Stimulated activated effector memory CD8-positive, alpha-beta T cell treated with anti-CD3 and anti-CD28 coated beads, Interleukin-12 subunit alpha, Interleukin-12 subunit beta, amount 100 ng/mL, for 72 hours (primary cell): ENCODE measurements around the gene LCNL1.

Experiments
- ATAC-seq: fragments of 150-1000 bp; cut with Tn5 transposase; 2 replicates; pipeline ENCODE4 v1.10.0; 2021
- DNase-seq, 2 donors: peaks; one replicate each; pipeline ENCODE4 v3.0.0; 2021 to 2022; ENCODE audit warnings: low spot score in 2 of 2
- H3K27ac Mint-ChIP-seq: one replicate; pipeline ENCODE4 v1.8.0; 2022; ENCODE audit warnings: mild to moderate bottlenecking, mixed read lengths
- H3K36me3 Mint-ChIP-seq: one replicate; pipeline ENCODE4 v1.8.0; 2022; ENCODE audit warnings: mild to moderate bottlenecking, mixed read lengths
- H3K4me1 Mint-ChIP-seq: one replicate; pipeline ENCODE4 v1.8.0; 2022; ENCODE audit warnings: mixed read lengths
- H3K4me3 Mint-ChIP-seq: one replicate; pipeline ENCODE4 v1.8.0; 2022; ENCODE audit warnings: mild to moderate bottlenecking, mixed read lengths
- H3K9me3 Mint-ChIP-seq: one replicate; pipeline ENCODE4 v1.8.0; 2022; ENCODE audit warnings: mixed read lengths

Gene LCNL1

DNA sequence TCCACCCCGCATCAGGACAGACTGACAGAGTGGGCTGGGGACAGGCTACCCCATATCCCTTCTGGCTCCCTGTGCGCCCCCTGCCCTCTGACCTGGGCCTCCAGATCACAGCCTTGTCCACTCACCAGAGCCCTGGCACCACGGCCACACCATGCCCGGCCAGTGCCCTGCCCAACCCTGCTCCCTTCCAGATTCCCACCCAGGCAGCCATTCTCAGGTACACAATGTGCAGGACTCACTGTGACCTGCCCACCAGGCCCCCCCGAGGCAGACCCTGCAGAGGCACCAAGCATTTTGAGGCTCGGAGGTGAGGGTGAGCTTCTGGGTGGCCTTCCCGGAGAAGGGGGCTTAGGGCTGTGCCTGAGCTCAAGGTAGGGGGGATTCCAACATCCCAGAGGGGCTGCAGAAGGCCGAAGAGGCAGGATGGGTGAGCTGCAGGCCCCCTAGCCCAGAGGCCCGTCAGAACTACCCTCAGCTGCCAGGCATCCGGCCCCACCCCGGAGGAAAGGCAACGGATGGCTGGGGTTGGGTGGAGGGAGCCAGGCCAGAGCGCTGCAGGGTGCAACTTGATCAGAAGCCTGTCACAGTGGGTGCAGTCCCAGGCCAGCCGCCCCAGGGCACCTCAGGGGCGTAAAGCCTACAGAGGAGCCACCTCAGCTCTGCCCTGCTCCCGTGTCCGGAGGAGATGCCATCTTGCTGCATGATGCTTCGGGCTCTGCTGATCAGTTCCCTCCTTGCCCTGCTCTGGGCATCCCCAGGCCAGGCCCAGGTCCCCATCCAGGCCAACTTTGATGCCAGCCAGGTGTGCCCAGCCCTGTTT lies at the start of gene LCNL1:
LCNL1 (plus strand) TSS at position 762 of the 820 bp plus-strand sequence. CDS start 594 bp downstream, outside the sequence.
- Mint-ChIP-seq H3K36me3 (no peaks in the 10 kb centered on the region), H3K27ac (no peak within 1 kb of the TSS), H3K9me3 (no peaks in the 10 kb centered on the region), H3K4me3 (no peak within 1 kb of the TSS), H3K4me1 (peaks cover 12% of the 10 kb centered on the region)
- no peak for DNase-seq
- ATAC-seq: no peak

GRCh38 chr9:136934277-136934676 lies 48.5 kb upstream of the LCNL1 start:
- no peak overlapping the region for H3K27ac Mint-ChIP-seq
- no peaks in the 10 kb centered on the region for H3K9me3 Mint-ChIP-seq
- H3K36me3 Mint-ChIP-seq: peaks cover 53% of the 10 kb centered on the region
- ATAC-seq (no peak), DNase-seq (no peak)
- H3K4me3 Mint-ChIP-seq: no peak overlapping the region
- peaks cover 19% of the 10 kb centered on the region for H3K4me1 Mint-ChIP-seq

- H3K4me1 Mint-ChIP-seq: peaks cover 21% of the 10 kb centered on the region
- no peaks in the 10 kb centered on the region for H3K9me3 Mint-ChIP-seq
- H3K27ac Mint-ChIP-seq: no peak overlapping the region
- ATAC-seq (no peak), DNase-seq (no peak)
- no peak overlapping the region for H3K4me3 Mint-ChIP-seq
- peaks cover 55% of the 10 kb centered on the region for H3K36me3 Mint-ChIP-seq
Observed at GRCh38 chr9:136935651-136936050, 47.1 kb upstream of the LCNL1 start.

DNA sequence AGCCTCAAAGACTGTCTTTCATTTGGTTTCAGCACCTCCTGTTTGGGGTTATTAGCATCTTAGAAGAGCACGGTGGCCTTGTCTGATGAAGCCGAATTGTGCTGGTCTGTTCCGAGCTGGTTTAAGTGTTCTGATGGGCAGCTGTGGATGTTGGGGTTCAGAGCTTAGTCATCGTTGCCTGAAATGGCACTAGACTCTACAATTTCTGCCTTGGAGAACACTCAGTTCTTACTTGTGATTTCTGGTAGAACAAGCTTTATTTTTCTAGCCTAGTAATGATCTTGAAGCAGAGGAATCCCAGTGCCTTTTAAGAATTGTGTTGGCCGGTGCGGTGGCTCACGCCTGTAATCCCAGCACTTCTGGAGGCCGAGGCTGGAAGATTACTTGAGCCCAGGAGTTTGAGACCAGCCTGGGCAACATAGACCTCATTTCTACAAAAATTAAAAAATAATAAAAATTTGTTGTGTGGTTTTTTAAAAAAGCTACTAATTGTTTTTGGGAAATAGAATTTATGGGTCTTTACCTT lies 46.1 kb upstream of the LCNL1 start:
- H3K9me3 Mint-ChIP-seq: no peaks in the 10 kb centered on the region
- no peak overlapping the region for H3K4me3 Mint-ChIP-seq
- peaks cover 20% of the 10 kb centered on the region for H3K4me1 Mint-ChIP-seq
- H3K36me3 Mint-ChIP-seq: peaks cover 55% of the 10 kb centered on the region
- DNase-seq: no peak
- H3K27ac Mint-ChIP-seq: no peak overlapping the region
- ATAC-seq: no peak

- Mint-ChIP-seq H3K27ac (no peak overlapping the region), H3K4me1 (peaks cover 20% of the 10 kb centered on the region), H3K4me3 (no peak overlapping the region), H3K36me3 (peaks cover 55% of the 10 kb centered on the region), H3K9me3 (no peaks in the 10 kb centered on the region)
- ATAC-seq: no peak
- no peak for DNase-seq
Observed at GRCh38 chr9:136937186-136938001, 45.4 kb upstream of the LCNL1 start.

DNA sequence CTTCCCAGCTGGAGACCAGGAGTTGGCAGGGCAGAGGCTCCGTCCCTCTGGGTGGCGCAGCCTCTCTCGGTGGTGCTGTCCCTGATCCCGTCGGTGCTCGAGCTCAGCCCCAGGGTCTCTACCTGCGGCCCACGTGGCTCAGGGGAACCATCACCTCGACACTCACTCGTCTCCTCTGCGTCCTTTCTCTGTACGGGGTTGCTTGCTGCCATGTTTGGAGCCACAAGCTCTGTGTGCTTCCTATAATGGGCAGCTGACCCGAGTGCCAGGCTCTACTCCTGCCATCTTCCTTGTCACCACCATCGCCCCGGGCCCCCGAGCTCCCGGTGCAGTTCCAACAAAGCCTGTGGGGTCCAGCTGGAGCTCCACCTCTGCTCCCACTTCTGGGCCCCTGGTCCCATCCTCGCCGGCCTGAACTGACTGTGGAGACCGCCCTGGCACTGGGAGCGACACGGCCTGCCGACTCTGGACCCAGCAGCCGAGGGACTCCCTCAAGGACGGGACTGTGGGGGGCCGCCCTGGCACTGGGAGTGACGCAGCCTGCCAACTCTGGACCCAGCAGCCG lies 43.3 kb upstream of the LCNL1 start:
- Mint-ChIP-seq H3K4me1 (peaks cover 20% of the 10 kb centered on the region), H3K36me3 (peaks cover 60% of the 10 kb centered on the region), H3K4me3 (no peak overlapping the region), H3K9me3 (no peaks in the 10 kb centered on the region), H3K27ac (peak overlapping the region; percentile 78)
- ATAC-seq: no peak
- no peak for DNase-seq

GRCh38 chr9:136939996-136940525 lies 42.7 kb upstream of the LCNL1 start:
- Mint-ChIP-seq H3K27ac (peak overlapping the region; percentile 78), H3K4me3 (no peak overlapping the region), H3K36me3 (peaks cover 62% of the 10 kb centered on the region), H3K9me3 (no peaks in the 10 kb centered on the region), H3K4me1 (peaks cover 26% of the 10 kb centered on the region)
- ATAC-seq: no peak
- no peak for DNase-seq

DNA sequence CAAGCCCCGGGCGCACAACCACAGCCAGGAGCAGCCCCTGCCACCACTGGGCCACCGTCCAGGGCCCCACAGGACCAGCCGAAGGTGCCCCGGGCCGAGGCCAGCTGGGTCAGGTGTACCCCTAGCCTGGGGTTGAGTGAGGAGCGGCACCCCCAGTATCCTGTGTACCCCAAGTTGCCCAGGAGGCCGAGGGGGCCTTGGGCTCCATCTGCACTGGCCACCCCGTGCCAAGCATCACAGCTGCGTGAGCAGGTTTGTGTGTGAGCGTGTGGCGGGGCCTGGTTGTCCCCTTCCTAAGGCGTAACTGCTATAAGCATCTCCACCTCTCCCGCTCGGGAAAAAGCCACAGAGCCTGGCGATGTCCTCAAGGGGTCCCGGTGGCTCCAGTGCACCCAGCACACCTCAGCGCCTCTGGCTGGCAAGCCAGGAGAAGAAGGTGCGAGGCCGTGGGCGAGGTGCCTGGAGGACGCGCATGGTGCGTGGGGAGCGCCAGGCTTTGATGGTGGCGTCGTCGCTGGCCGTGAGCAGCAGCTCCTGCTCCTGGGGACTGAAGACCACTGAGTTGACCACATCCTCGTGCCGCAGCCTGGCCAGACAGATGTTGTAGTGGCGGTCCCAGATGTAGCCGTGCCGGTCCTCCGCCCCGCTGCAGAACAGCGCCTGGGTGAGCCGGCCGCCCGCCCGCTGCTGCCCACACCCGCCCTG lies 42.1 kb upstream of the LCNL1 start:
- no peaks in the 10 kb centered on the region for H3K9me3 Mint-ChIP-seq

GRCh38 chr9:136941231-136942111 lies 41.3 kb upstream of the LCNL1 start:
- H3K9me3 Mint-ChIP-seq: no peaks in the 10 kb centered on the region
- H3K4me1 Mint-ChIP-seq: peaks cover 26% of the 10 kb centered on the region
- DNase-seq: no peak
- H3K36me3 Mint-ChIP-seq: peaks cover 64% of the 10 kb centered on the region
- no peak for ATAC-seq
- H3K27ac Mint-ChIP-seq: no peak overlapping the region
- no peak overlapping the region for H3K4me3 Mint-ChIP-seq

More for the DNA sequence above, 42.1 kb upstream of the LCNL1 start:
- ATAC-seq (no peak), DNase-seq (no peak)
- Mint-ChIP-seq H3K4me3 (no peak overlapping the region), H3K4me1 (peaks cover 26% of the 10 kb centered on the region), H3K36me3 (peaks cover 64% of the 10 kb centered on the region), H3K27ac (no peak overlapping the region)

- no peak for DNase-seq
- Mint-ChIP-seq H3K4me3 (peak overlapping the region; percentile 66), H3K9me3 (no peaks in the 10 kb centered on the region), H3K36me3 (peaks cover 64% of the 10 kb centered on the region), H3K27ac (peak overlapping the region; percentile 80), H3K4me1 (peaks cover 26% of the 10 kb centered on the region)
- ATAC-seq: no peak
Observed at GRCh38 chr9:136942112-136942880, 40.5 kb upstream of the LCNL1 start.

- peak overlapping the region; percentile 80 for H3K27ac Mint-ChIP-seq
- H3K4me3 Mint-ChIP-seq: peak overlapping the region; percentile 66
- H3K36me3 Mint-ChIP-seq: peaks cover 64% of the 10 kb centered on the region
Observed at GRCh38 chr9:136942881-136943230, 39.9 kb upstream of the LCNL1 start.

GRCh38 chr9:136943291-136944211 lies 39.2 kb upstream of the LCNL1 start:
- Mint-ChIP-seq H3K4me3 (peak overlapping the region; percentile 66), H3K36me3 (peaks cover 63% of the 10 kb centered on the region), H3K9me3 (no peaks in the 10 kb centered on the region), H3K27ac (peak overlapping the region; percentile 80), H3K4me1 (peaks cover 26% of the 10 kb centered on the region)
- peak; percentile 50 to 79 for DNase-seq
- ATAC-seq: peak; percentile 51

More at GRCh38 chr9:136942881-136943230, 39.9 kb upstream of the LCNL1 start:
- no peaks in the 10 kb centered on the region for H3K9me3 Mint-ChIP-seq
- no peak for DNase-seq
- ATAC-seq: no peak
- H3K4me1 Mint-ChIP-seq: peaks cover 26% of the 10 kb centered on the region

DNA sequence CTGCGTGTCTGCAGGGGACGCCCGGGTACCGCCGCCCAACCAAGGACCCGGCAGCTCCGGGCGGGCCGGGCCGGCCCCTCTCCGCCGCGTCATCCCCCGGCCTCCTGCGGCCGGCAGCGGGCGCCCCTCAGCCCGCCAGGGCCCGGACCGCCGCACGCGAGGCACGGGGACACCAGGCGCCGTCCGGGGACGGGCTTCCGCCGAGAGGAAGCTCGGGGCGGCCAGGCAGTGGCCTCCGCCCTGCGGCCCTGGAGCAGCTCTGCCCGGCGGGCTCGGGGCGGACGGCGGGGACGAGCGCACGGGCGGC lies 38.6 kb upstream of the LCNL1 start:
- Mint-ChIP-seq H3K36me3 (peaks cover 57% of the 10 kb centered on the region), H3K27ac (peak overlapping the region; percentile 80), H3K4me1 (peaks cover 25% of the 10 kb centered on the region), H3K9me3 (no peaks in the 10 kb centered on the region), H3K4me3 (peak overlapping the region; percentile 66)
- peak; percentile 60 for ATAC-seq
- no peak for DNase-seq
